GM06990 (cell line): Measurements from ENCODE around the gene POPDC2.

ENCODE experiments used
- DNase-seq: peaks from one replicate; pipeline ENCODE4 v3.0.0-alpha.2; 2011; ENCODE audit not compliant: insufficient read length; ENCODE audit errors: extremely low read depth
- H3K27me3 ChIP-seq: replicated peaks from 2 replicates; pipeline ENCODE4 v1.6.0; 2011; ENCODE audit warnings: low read length; ENCODE audit not compliant: control insufficient read depth, insufficient read depth
- H3K36me3 ChIP-seq: 2 replicates; pipeline ENCODE4 v1.5.1; 2011; ENCODE audit warnings: low read length; ENCODE audit not compliant: control insufficient read depth, insufficient read depth
- H3K4me3 ChIP-seq: replicated peaks from 2 replicates; pipeline ENCODE4 v1.5.1; 2011; ENCODE audit warnings: low read depth, mild to moderate bottlenecking, control low read depth, low read length
- TF ChIP-seq, protein P1 (sequence below): IDR thresholded peaks from 2 replicates; pipeline ENCODE4 v1.5.1; 2011; ENCODE audit warnings: low read length, control low read depth, mild to moderate bottlenecking, inconsistent platforms; ENCODE audit not compliant: insufficient read depth, poor library complexity, severe bottlenecking

The POPDC2 gene

DNA sequence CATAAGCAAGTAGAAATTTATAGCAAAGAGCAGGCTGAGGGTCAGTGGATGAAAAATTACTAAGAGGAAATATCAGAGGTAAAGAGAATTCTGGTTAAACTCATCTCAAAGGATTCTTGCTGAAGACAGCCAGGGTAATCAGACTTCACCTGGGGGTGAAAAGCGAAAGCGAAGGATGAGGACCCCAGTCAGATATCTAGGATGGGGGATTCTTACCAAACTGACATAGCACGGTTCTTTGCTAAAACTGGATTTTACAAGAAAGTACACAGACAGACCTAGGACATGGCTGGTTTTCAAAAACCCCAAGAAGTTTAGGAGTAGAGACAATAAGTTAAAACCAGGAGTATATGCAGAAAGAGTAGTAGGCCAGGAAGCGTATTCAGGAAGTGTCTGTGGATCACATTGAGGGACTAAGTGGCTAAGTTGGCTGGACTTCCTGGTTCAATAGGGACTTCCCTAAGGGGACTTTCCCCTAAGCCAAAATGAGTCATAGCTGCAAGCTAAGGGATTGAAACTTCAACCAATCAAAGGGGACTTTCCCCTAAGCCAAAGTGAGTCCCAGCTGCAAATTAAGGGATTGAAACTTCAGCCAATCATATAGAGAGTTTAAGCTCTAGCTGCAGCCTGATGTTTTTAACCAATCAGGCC lies 40.0 kb upstream of the POPDC2 start:
- peak; percentile 54 for DNase-seq

DNA sequence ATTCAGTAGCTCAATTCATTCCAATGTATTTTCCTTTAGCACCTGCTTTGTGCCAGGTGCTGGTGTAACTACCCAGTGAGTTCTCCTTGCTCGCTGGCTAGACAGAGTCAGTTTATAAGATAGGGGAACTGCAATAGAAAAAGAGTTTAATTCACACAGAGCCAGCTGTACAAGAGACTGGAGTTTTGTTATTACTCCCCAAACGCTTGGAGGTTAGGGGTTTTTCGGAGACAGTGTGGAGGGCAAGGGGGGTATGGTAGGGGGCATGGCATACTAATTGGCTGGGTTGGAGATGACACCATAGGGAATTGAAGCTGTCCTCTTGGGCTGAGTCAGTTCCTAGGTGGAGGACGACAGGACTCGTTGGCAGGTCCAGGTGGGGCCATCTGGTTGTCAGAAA lies 37.0 kb upstream of the POPDC2 start:
- TF ChIP-seq, protein P1, sequence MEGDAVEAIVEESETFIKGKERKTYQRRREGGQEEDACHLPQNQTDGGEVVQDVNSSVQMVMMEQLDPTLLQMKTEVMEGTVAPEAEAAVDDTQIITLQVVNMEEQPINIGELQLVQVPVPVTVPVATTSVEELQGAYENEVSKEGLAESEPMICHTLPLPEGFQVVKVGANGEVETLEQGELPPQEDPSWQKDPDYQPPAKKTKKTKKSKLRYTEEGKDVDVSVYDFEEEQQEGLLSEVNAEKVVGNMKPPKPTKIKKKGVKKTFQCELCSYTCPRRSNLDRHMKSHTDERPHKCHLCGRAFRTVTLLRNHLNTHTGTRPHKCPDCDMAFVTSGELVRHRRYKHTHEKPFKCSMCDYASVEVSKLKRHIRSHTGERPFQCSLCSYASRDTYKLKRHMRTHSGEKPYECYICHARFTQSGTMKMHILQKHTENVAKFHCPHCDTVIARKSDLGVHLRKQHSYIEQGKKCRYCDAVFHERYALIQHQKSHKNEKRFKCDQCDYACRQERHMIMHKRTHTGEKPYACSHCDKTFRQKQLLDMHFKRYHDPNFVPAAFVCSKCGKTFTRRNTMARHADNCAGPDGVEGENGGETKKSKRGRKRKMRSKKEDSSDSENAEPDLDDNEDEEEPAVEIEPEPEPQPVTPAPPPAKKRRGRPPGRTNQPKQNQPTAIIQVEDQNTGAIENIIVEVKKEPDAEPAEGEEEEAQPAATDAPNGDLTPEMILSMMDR = no peak
- Histone ChIP-seq H3K27me3 (no peaks in the 10 kb centered on the region), H3K4me3 (no peak overlapping the region), H3K36me3 (no peaks in the 10 kb centered on the region)
- peak; percentile 67 for DNase-seq

More for the DNA sequence above, 40.0 kb upstream of the POPDC2 start:
- Histone ChIP-seq H3K36me3 (no peaks in the 10 kb centered on the region), H3K27me3 (no peaks in the 10 kb centered on the region), H3K4me3 (no peak overlapping the region)
- TF ChIP-seq, protein P1 = no peak

DNA sequence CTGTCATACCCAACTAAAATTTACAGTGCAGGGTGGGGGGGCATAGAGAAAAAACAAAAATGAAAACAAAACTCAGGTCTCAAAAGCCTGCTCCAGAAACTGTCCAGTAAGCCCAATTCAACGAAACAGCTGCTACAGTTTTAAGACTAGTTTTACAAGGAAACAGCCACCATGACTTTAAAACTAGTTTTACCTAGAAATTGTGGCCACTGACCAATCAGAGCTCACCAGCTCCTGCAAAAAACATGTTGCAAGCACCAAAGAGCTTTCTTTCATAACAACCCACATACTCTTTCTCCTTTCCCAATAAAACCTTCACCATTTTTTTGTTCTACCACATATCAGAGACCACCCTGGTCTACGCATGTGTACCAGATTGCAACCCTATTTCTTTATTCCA lies 35.1 kb upstream of the POPDC2 start:
- H3K27me3 ChIP-seq = no peaks in the 10 kb centered on the region
- DNase-seq = no peak
- no peaks in the 10 kb centered on the region for H3K36me3 ChIP-seq
- H3K4me3 ChIP-seq = no peak overlapping the region
- TF ChIP-seq, protein P1 = no peak

DNA sequence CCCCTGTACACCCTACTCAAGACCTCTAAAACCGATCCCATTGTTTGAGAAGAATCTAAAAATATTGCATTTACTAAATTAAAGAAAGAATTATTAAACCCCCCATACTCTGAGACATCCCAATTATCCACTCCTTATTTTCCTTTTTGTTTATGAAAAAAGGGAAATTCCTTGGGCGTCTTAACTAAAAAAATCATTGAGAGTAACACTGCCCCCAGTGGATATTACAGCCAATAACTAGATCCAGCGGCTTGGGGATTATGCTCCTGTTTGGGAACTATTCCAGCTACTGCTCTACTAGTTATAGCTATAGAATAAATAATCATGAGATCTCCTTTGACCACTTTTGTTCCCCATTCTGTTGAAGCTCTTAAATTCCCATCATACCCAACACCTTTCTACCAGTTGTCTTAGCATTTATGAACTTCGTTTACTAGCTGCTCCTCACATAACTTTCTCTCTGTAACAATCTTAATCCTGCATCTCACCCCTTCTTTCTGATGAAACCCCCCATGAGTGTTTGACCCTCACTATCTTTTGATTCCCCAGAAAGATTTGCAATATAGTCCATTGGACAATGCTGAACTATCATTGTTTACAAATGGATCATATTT lies 29.8 kb upstream of the POPDC2 start:
- no peaks in the 10 kb centered on the region for H3K27me3 ChIP-seq
- no peak overlapping the region for H3K4me3 ChIP-seq
- DNase-seq = no peak
- TF ChIP-seq, protein P1 = peak; percentile 31
- no peaks in the 10 kb centered on the region for H3K36me3 ChIP-seq

DNA sequence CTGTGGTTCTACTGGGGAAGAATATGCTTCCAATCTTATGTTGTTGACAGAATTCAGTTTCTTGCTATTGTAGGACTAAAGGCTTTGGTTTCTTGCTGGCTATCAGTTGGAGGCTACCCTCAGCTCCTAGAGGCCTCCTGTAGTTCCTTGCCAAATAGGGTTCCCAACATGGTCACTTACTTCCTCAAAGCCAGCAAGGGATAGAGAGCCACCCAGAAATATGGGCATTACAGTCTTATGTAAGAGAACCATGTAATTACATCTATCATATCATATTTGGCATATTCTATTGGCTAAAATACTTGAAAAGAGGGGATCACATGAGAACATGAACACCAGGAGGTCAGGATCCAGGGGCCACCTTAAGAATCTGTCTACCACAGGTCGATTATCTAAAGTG lies 23.0 kb upstream of the POPDC2 start:
- H3K4me3 ChIP-seq = no peak overlapping the region
- DNase-seq = no peak
- TF ChIP-seq, protein P1 = no peak
- H3K27me3 ChIP-seq = no peaks in the 10 kb centered on the region
- no peaks in the 10 kb centered on the region for H3K36me3 ChIP-seq
